Brain microvascular endothelial cell (primary cell): Measurements from ENCODE around the gene KNTC1.
"Not testable (repeated sequence)": the region's sequence is repeated elsewhere in the genome, so short reads cannot be mapped to it uniquely, and the experiment has no call there.

Experiments
- DNase-seq: peaks from one replicate; pipeline ENCODE4 v3.0.0-alpha.2; 2020
- H3K27ac ChIP-seq: fragments of 250-450 bp; sonication (Bioruptor Pico); 2 replicates; pipeline ENCODE4 v1.5.1; 2020; ENCODE audit warnings: mild to moderate bottlenecking, moderate library complexity
- H3K27me3 ChIP-seq: fragments of 250-450 bp; sonication (Bioruptor Pico); replicated peaks from 2 replicates; pipeline ENCODE4 v1.5.1; 2020; ENCODE audit warnings: mild to moderate bottlenecking
- H3K36me3 ChIP-seq: fragments of 250-450 bp; sonication (Bioruptor Pico); replicated peaks from 2 replicates; pipeline ENCODE4 v1.5.1; 2020; ENCODE audit warnings: mild to moderate bottlenecking
- H3K4me3 ChIP-seq: 2 replicates; pipeline ENCODE4 v1.5.1; 2011; ENCODE audit warnings: low read depth, mild to moderate bottlenecking, control low read depth, low read length, moderate library complexity
- CTCF ChIP-seq: IDR thresholded peaks from 2 replicates; pipeline ENCODE4 v1.5.1; 2011; ENCODE audit warnings: low read depth, mild to moderate bottlenecking, moderate library complexity, low read length, control low read depth, inconsistent platforms; ENCODE audit errors: missing control alignments
- in situ Hi-C: cut with HindIII; loops from 2 replicates; pipeline ENCODE4 v1.10.0; 2017; ENCODE audit warnings: low sequenced_read_pairs, low pct_ligation_motif_present

Gene KNTC1

GRCh38 chr12:122486805-122487426 is 40.1 kb upstream of the KNTC1 start:
- Histone ChIP-seq H3K4me3 (no peak overlapping the region), H3K27me3 (no peaks in the 10 kb centered on the region), H3K27ac (no peak overlapping the region), H3K36me3 (peaks cover 47% of the 10 kb centered on the region)
- in situ Hi-C loops: no loop called here
- DNase-seq: no peak
- TF ChIP-seq CTCF: no peak

- H3K27me3 ChIP-seq, H3K4me3 ChIP-seq, DNase-seq, H3K27ac ChIP-seq, in situ Hi-C loops: not testable (repeated sequence)
- H3K36me3 ChIP-seq: peaks cover 51% of the 10 kb centered on the region
Observed at GRCh38 chr12:122487807-122488206, 39.2 kb upstream of the KNTC1 start.

- H3K36me3 ChIP-seq: peaks cover 51% of the 10 kb centered on the region
- no peak for TF ChIP-seq CTCF
- in situ Hi-C loops: no loop called here
- DNase-seq: no peak
- no peak overlapping the region for H3K4me3 ChIP-seq
- H3K27me3 ChIP-seq: no peaks in the 10 kb centered on the region
- no peak overlapping the region for H3K27ac ChIP-seq
Observed at GRCh38 chr12:122489038-122489437, 38.0 kb upstream of the KNTC1 start.

- no peak for DNase-seq
- no peak for TF ChIP-seq CTCF
- no peak overlapping the region for H3K27ac ChIP-seq
- H3K27me3 ChIP-seq: no peaks in the 10 kb centered on the region
- peaks cover 49% of the 10 kb centered on the region for H3K36me3 ChIP-seq
- in situ Hi-C loops: no loop called here
- no peak overlapping the region for H3K4me3 ChIP-seq
Observed at GRCh38 chr12:122491991-122492390, 35.1 kb upstream of the KNTC1 start.

- H3K4me3 ChIP-seq, in situ Hi-C loops, H3K27me3 ChIP-seq, H3K27ac ChIP-seq, DNase-seq: not testable (repeated sequence)
- H3K36me3 ChIP-seq: peaks cover 37% of the 10 kb centered on the region
Observed at GRCh38 chr12:122493222-122493621, 33.8 kb upstream of the KNTC1 start.

- Histone ChIP-seq H3K27me3 (no peaks in the 10 kb centered on the region), H3K27ac (no peak overlapping the region), H3K4me3 (no peak overlapping the region), H3K36me3 (peaks cover 24% of the 10 kb centered on the region)
- no peak for DNase-seq
- TF ChIP-seq CTCF: no peak
- in situ Hi-C loops: no loop called here
Observed at GRCh38 chr12:122495258-122495657, 31.8 kb upstream of the KNTC1 start.
